ENCODE data around the gene BUD13. TPM values are rescaled to one million over a fixed set of nuclear protein-coding genes. Genes with fewer than 3 reads are reported as not detected.

The BUD13 gene
- total RNA-seq, 1 donor from 2014 or later = 15.0 TPM

GRCh38 chr11:116732271-116733042, 40.3 kb downstream of the BUD13 start:
- Histone ChIP-seq H3K4me3 (no peak overlapping the region), H3K36me3 (no peaks in the 10 kb centered on the region), H3K27me3 (no peaks in the 10 kb centered on the region), H3K4me1 (peaks cover 12% of the 10 kb centered on the region), H3K9me3 (no peaks in the 10 kb centered on the region), H3K27ac (no peak overlapping the region)
- intact Hi-C loops (cut with DNase I) = no loop called here
- no peak for TF ChIP-seq POLR2A (IDR thresholded peaks at IDR 0.05)
- TF ChIP-seq CTCF (IDR thresholded peaks at IDR 0.05) = peak in 1 of 3 experiments; percentile 55
- DNase-seq (ENCODE audit: extremely low spot score in 2 of 2) = no peak

- Histone ChIP-seq H3K27ac (no peak overlapping the region), H3K27me3 (no peaks in the 10 kb centered on the region), H3K9me3 (no peaks in the 10 kb centered on the region), H3K36me3 (no peaks in the 10 kb centered on the region), H3K4me1 (peaks cover 12% of the 10 kb centered on the region), H3K4me3 (no peak overlapping the region)
- no peak for DNase-seq (ENCODE audit: extremely low spot score in 2 of 2)
- intact Hi-C loops (cut with DNase I) = no loop called here
- TF ChIP-seq POLR2AphosphoS5 (IDR thresholded peaks at IDR 0.05; ENCODE audit: insufficient read depth in 1 of 2, low read depth in 1 of 2) = no peak
- no peak for TF ChIP-seq CTCF (IDR thresholded peaks at IDR 0.05)
- TF ChIP-seq POLR2A (IDR thresholded peaks at IDR 0.05) = no peak
Observed at GRCh38 chr11:116731821-116732220, 41.0 kb downstream of the BUD13 start.

GRCh38 chr11:116731097-116731761, 41.6 kb downstream of the BUD13 start:
- no peak overlapping the region for H3K4me3 ChIP-seq
- H3K27ac ChIP-seq = no peak overlapping the region
- H3K36me3 ChIP-seq = no peaks in the 10 kb centered on the region
- intact Hi-C loops (cut with DNase I) = no loop called here
- peaks cover 14% of the 10 kb centered on the region for H3K4me1 ChIP-seq
- TF ChIP-seq POLR2A (IDR thresholded peaks at IDR 0.05) (no peak), CTCF (IDR thresholded peaks at IDR 0.05) (no peak), POLR2AphosphoS5 (IDR thresholded peaks at IDR 0.05; ENCODE audit: insufficient read depth in 1 of 2, low read depth in 1 of 2) (no peak)
- H3K9me3 ChIP-seq = no peaks in the 10 kb centered on the region
- DNase-seq (ENCODE audit: extremely low spot score in 2 of 2) = no peak
- no peaks in the 10 kb centered on the region for H3K27me3 ChIP-seq

- no peak overlapping the region for H3K4me3 ChIP-seq
- intact Hi-C loops (cut with DNase I) = no loop called here
- peaks cover 21% of the 10 kb centered on the region for H3K4me1 ChIP-seq
- no peaks in the 10 kb centered on the region for H3K36me3 ChIP-seq
- no peaks in the 10 kb centered on the region for H3K9me3 ChIP-seq
- no peak for DNase-seq (ENCODE audit: extremely low spot score in 2 of 2)
- H3K27ac ChIP-seq = no peak overlapping the region
- no peak for TF ChIP-seq CTCF (IDR thresholded peaks at IDR 0.05)
- TF ChIP-seq POLR2A (IDR thresholded peaks at IDR 0.05) = no peak
- TF ChIP-seq POLR2AphosphoS5 (IDR thresholded peaks at IDR 0.05; ENCODE audit: insufficient read depth in 1 of 2, low read depth in 1 of 2) = no peak
- no peaks in the 10 kb centered on the region for H3K27me3 ChIP-seq
Observed at GRCh38 chr11:116730601-116731000, 42.2 kb downstream of the BUD13 start.

- Histone ChIP-seq H3K4me3 (no peak overlapping the region), H3K27me3 (no peaks in the 10 kb centered on the region), H3K36me3 (no peaks in the 10 kb centered on the region), H3K9me3 (no peaks in the 10 kb centered on the region), H3K4me1 (peaks cover 24% of the 10 kb centered on the region), H3K27ac (no peak overlapping the region)
- TF ChIP-seq CTCF (IDR thresholded peaks at IDR 0.05) = no peak
- intact Hi-C loops (cut with DNase I) = no loop called here
- DNase-seq (ENCODE audit: extremely low spot score in 2 of 2) = no peak
Observed at GRCh38 chr11:116730241-116730561, 42.6 kb downstream of the BUD13 start.

Data from vagina (tissue), 2 donors.